Astrocyte of the spinal cord (primary cell): ENCODE measurements around the gene HOXD13.

Source experiments
- DNase-seq: peaks from one replicate; pipeline ENCODE4 v3.0.0; 2011; ENCODE audit warnings: low read depth, low spot score
- H3K4me3 ChIP-seq: 2 replicates; pipeline ENCODE4 v1.5.1; 2011; ENCODE audit warnings: low read depth, mild to moderate bottlenecking, low read length, moderate library complexity
- CTCF ChIP-seq: IDR thresholded peaks from 2 replicates; pipeline ENCODE4 v1.5.1; 2012; ENCODE audit warnings: low read depth, mild to moderate bottlenecking, low read length, inconsistent platforms
- in situ Hi-C: cut with HindIII; loops from 2 replicates; pipeline ENCODE4 v1.10.0; 2017; ENCODE audit warnings: low sequenced_read_pairs

Gene HOXD13

DNA sequence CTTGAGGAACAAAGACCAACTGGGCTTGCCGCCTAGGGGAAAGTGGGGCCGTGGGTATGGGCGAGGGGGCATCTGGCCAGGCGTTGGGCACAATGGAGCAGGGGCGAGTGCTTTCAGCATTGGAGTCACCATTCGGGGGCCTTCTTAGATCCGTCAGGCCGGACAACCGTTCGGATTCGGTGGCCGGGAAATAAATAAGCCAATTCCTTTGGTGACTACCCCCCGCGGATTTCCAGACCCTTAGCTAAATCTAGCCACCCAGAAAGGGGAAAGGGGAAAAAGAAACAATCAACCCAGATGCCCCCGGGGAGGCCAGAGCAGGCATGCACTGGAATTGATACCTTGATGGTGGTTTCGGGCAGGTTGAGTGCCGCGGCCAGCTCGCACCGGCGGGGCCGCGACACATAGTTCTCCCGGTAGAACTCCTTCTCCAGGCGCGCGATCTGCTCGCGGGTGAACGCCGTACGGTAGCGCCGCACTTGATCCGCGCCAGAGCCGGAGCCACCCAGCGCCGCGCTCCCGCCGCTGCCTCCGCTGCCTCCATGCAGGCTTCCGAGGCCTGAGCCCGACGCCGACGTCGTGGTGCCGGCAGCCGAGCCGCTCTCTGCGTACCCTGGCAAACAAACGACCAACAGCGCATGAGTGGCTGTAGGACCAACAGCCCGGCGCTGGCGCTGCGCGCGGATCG lies 10.5 kb upstream of the HOXD13 start:
- no peak overlapping the region for H3K4me3 ChIP-seq
- in situ Hi-C loops: no loop called here
- no peak for TF ChIP-seq CTCF
- DNase-seq: no peak

- H3K4me3 ChIP-seq: no peak overlapping the region
- DNase-seq: no peak
- in situ Hi-C loops: no loop called here
- TF ChIP-seq CTCF: no peak
Observed at GRCh38 chr2:176082525-176082823, 10.0 kb upstream of the HOXD13 start.

- no peak for TF ChIP-seq CTCF
- in situ Hi-C loops: no loop called here
- DNase-seq: no peak
- H3K4me3 ChIP-seq: no peak overlapping the region
Observed at GRCh38 chr2:176082824-176083751, 9.4 kb upstream of the HOXD13 start.

DNA sequence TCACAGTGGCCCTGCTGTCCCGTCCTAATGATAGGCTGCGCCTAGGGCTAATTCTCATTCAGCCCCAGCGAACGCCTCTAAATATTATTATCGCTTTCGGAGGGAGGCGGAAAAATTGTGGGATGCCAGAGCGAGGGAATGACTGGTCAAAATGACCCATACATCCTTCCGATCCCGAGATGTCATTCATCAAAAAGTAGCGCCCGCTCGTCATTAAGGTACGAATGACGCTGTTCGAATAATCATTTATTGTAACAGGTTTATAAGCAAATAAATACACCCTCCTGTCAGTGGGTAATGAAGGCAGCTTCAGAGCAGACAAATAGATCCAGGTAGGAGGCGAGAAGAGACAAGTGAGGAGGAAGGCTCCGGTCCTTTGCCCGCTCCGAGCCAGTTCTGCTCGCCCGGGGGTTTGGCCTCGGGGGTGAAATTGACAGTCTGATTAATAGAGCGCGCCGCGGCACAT lies 8.7 kb upstream of the HOXD13 start, which contains the start of gene EVX2:
EVX2 (minus strand) TSS at position 167 of the 466 bp plus-strand sequence. CDS start 186 bp downstream, outside the sequence.
- no peak for TF ChIP-seq CTCF
- no peak for DNase-seq
- in situ Hi-C loops: no loop called here
- H3K4me3 ChIP-seq: no peak within 1 kb of the TSS

GRCh38 chr2:176084611-176085119 lies 7.9 kb upstream of the HOXD13 start:
- TF ChIP-seq CTCF: no peak
- in situ Hi-C loops: no loop called here
- DNase-seq: no peak
- no peak overlapping the region for H3K4me3 ChIP-seq

GRCh38 chr2:176085120-176085788 lies 7.3 kb upstream of the HOXD13 start:
- no peak for DNase-seq
- no peak for TF ChIP-seq CTCF
- in situ Hi-C loops: no loop called here
- no peak overlapping the region for H3K4me3 ChIP-seq
